B cell (primary cell): Measurements from ENCODE around the gene TCEA3.

Source experiments
- EZH2 ChIP-seq: IDR thresholded peaks from 2 replicates; pipeline ENCODE4 v1.6.1; 2012; ENCODE audit warnings: borderline replicate concordance, low read depth, mild to moderate bottlenecking, moderate library complexity, low read length; ENCODE audit not compliant: insufficient read depth, poor library complexity, severe bottlenecking
- TF ChIP-seq, protein P1 (sequence below): fragments of 200-600 bp; IDR thresholded peaks from one replicate; pipeline ENCODE4 v1.8.0; 2022; ENCODE audit warnings: antibody characterized with exemption, mild to moderate bottlenecking

DNA sequence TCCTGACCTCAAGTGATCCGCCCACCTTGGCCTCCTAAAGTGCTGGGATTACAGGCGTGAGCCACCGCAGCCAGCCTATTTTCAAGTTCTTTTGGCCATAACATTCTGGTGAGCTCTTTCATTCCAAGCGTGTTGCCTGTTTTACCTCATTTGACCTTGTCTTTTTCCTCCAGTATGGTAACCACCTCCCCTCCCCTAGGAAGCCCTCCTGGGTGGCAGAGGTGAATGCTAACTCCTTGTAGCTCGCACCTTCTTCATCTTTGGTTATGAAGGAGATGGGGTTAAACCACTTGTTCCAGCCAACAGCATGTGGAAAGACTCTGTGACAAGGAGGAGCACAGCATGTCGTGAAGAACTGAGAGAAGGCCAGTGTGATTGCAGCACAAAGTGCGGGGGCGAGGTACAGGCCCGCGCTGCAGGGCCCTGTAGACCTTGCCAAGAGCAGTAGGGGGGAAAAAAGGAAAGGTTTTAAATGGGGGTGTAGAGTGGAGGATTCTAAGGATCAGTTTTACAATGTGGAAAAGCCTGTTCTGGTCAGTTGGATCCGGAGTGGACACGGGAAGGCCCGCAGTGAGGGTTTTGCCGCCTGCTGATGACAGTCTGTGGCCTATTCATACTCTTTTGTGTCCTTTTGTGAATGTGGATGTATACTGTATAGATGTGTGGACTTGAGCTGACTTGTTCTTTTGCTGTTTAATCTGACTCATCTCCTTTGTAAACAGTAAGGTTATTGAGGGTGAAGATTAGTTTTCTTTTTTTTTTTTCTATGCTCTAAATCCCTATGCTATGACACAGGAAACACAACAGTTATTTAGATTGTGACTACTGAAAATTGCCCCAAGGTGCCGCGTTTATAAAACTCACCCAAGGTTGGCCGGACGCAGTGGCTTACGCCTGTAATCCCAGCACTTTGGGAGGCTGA, 47.4 kb downstream of the TCEA3 start:
- TF ChIP-seq, protein P1, sequence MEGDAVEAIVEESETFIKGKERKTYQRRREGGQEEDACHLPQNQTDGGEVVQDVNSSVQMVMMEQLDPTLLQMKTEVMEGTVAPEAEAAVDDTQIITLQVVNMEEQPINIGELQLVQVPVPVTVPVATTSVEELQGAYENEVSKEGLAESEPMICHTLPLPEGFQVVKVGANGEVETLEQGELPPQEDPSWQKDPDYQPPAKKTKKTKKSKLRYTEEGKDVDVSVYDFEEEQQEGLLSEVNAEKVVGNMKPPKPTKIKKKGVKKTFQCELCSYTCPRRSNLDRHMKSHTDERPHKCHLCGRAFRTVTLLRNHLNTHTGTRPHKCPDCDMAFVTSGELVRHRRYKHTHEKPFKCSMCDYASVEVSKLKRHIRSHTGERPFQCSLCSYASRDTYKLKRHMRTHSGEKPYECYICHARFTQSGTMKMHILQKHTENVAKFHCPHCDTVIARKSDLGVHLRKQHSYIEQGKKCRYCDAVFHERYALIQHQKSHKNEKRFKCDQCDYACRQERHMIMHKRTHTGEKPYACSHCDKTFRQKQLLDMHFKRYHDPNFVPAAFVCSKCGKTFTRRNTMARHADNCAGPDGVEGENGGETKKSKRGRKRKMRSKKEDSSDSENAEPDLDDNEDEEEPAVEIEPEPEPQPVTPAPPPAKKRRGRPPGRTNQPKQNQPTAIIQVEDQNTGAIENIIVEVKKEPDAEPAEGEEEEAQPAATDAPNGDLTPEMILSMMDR, result no peak
- TF ChIP-seq EZH2, result no peak
